Measurements from ENCODE around the gene TNFRSF8. TPM values are rescaled to one million over a fixed set of nuclear protein-coding genes. Genes with fewer than 3 reads are reported as not detected.

The TNFRSF8 gene
- polyA plus RNA-seq, 1 of the 3 experiments (the other 2 are of a cell fraction) = 0.07 TPM

GRCh38 chr1:12140016-12140415, 76.9 kb downstream of the TNFRSF8 start:
- H3K9me2 ChIP-seq = no peaks in the 10 kb centered on the region
- no peaks in the 10 kb centered on the region for H3K9me3 ChIP-seq
- H3K4me1 ChIP-seq (ENCODE audit: control insufficient read depth in 1 of 2, insufficient read depth in 2 of 2, low read depth in 1 of 2, low read length in 1 of 2) = no peaks in the 10 kb centered on the region; a peak in 1 of 4 replicates
- H3K79me2 ChIP-seq (ENCODE audit: insufficient read depth) = no peaks in the 10 kb centered on the region
- no peak overlapping the region for H2AFZ ChIP-seq (ENCODE audit: low read depth)
- H3K27ac ChIP-seq (ENCODE audit: low read depth in 2 of 2, low read length in 1 of 2) = no peak overlapping the region
- no peak for DNase-seq
- no peaks in the 10 kb centered on the region for H3K36me3 ChIP-seq (replicated peaks in 1 of 2; ENCODE audit: control insufficient read depth in 1 of 2, insufficient read depth in 2 of 2, low read length in 1 of 2)
- no peak overlapping the region for H3K4me3 ChIP-seq (ENCODE audit: low read depth in 2 of 2, low read length in 1 of 2)
- no peak overlapping the region for H3K4me2 ChIP-seq
- H3K27me3 ChIP-seq (ENCODE audit: insufficient read depth) = no peaks in the 10 kb centered on the region
- H3K9ac ChIP-seq = no peak overlapping the region
- no peaks in the 10 kb centered on the region for H4K20me1 ChIP-seq (ENCODE audit: insufficient read depth)
- TF ChIP-seq FOXM1 (IDR thresholded peaks at IDR 0.05; ENCODE audit: low read depth) (no peak), RAD21 (IDR thresholded peaks at IDR 0.05; ENCODE audit: low read length) (no peak), NRF1 (IDR thresholded peaks at IDR 0.05; ENCODE audit: low read depth, low read length) (no peak), RFX5 (IDR thresholded peaks at IDR 0.05; ENCODE audit: low read length) (no peak), SMC3 (IDR thresholded peaks at IDR 0.05; ENCODE audit: low read depth, low read length) (no peak), ZBTB33 (IDR thresholded peaks at IDR 0.05; ENCODE audit: borderline replicate concordance, low read depth) (no peak), YY1 (IDR thresholded peaks at IDR 0.05; ENCODE audit: low read depth) (no peak), RCOR1 (IDR thresholded peaks at IDR 0.05; ENCODE audit: low read length) (no peak), PBX3 (IDR thresholded peaks at IDR 0.05) (no peak), CHD2 (IDR thresholded peaks at IDR 0.05; ENCODE audit: low read length, partially characterized antibody) (no peak), MAX (IDR thresholded peaks at IDR 0.05; ENCODE audit: low read depth) (no peak), TAF1 (IDR thresholded peaks at IDR 0.05; ENCODE audit: borderline replicate concordance, low read depth, low read length) (no peak), POLR2AphosphoS5 (IDR thresholded peaks at IDR 0.05; ENCODE audit: low read depth, low read length) (no peak), SIN3A (IDR thresholded peaks at IDR 0.05; ENCODE audit: borderline replicate concordance, low read depth, low read length) (no peak), USF1 (IDR thresholded peaks at IDR 0.05; ENCODE audit: borderline replicate concordance, low read depth) (no peak), IRF3 (IDR thresholded peaks at IDR 0.05; ENCODE audit: low read depth, low read length) (no peak), CTCF (IDR thresholded peaks at IDR 0.05) (no peak), JUND (IDR thresholded peaks at IDR 0.05) (no peak)
- H3F3A ChIP-seq (replicated peaks; ENCODE audit: insufficient read depth) = no peaks in the 10 kb centered on the region
- CTCF ChIA-PET = interaction anchor here (1.0 to 9.6 kb wide), 5 partner anchors 9 to 69 kb away, joined by 5 to 98 read pairs (median 7); no protein-coding TSS in a partner anchor
- WGBS (ENCODE audit: low lambda C conversion rate) = no CpG with 5 or more reads among the region's 4 CpGs
- POLR2A ChIA-PET = no interaction called here
